Cardiac fibroblast (primary cell): ENCODE data around the gene ZNF217.
"Not testable (repeated sequence)": the region's sequence is repeated elsewhere in the genome, so short reads cannot be mapped to it uniquely, and the experiment has no call there.

Source experiments
- DNase-seq, 2 donors: peaks; one replicate each; pipeline versions ENCODE4 v3.0.0 to v3.0.0-alpha.2; 2010; ENCODE audit warnings: low read depth in 2 of 2
- H3K4me3 ChIP-seq, 2 donors: replicated peaks in 1 of 2; 1 replicate in 1 of 2; 2 replicates in 1 of 2; pipeline ENCODE4 v1.5.1; 2011; ENCODE audit warnings: low read depth in 2 of 2, low read length in 2 of 2, mild to moderate bottlenecking in 2 of 2, moderate library complexity in 1 of 2
- CTCF ChIP-seq: IDR thresholded peaks from one replicate; pipeline ENCODE4 v1.5.1; 2011; ENCODE audit warnings: low read depth, mild to moderate bottlenecking, low read length, inconsistent platforms

Gene ZNF217

DNA sequence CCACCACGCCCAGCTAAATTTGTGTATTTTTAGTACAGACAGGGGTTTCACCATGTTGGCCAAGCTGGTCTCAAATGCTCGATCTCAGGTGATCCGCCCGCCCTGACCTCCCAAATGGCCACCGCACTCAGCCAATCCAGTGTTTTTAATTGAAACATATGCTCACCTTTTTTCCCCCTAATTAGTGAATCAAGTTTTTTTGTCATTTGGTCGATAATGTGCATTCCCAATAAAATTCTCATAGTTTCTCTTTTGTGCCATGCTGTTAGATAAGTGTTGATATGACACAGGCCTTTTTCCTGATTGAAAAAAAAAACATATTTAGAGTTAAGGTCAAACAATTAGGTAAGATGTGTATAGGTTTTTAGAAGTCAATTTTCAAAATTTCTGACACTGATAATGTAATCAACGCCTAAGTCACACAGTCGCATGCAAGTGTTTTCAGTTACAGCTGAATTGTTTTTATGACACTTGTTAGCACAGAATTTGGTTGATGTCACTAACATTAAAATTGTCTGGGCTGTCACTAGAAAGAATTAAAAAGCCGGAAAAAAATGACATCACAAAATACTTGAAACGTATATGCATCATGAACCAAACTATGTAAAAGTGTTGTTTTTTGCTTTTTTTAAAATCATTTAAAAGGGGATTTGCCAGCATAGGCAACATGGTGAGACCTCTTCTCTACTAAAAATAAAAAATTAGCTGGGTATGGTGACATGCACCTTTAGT lies 21.9 kb downstream of the ZNF217 start:
- no peak for TF ChIP-seq CTCF
- H3K4me3 ChIP-seq: no peak overlapping the region
- no peak for DNase-seq

DNA sequence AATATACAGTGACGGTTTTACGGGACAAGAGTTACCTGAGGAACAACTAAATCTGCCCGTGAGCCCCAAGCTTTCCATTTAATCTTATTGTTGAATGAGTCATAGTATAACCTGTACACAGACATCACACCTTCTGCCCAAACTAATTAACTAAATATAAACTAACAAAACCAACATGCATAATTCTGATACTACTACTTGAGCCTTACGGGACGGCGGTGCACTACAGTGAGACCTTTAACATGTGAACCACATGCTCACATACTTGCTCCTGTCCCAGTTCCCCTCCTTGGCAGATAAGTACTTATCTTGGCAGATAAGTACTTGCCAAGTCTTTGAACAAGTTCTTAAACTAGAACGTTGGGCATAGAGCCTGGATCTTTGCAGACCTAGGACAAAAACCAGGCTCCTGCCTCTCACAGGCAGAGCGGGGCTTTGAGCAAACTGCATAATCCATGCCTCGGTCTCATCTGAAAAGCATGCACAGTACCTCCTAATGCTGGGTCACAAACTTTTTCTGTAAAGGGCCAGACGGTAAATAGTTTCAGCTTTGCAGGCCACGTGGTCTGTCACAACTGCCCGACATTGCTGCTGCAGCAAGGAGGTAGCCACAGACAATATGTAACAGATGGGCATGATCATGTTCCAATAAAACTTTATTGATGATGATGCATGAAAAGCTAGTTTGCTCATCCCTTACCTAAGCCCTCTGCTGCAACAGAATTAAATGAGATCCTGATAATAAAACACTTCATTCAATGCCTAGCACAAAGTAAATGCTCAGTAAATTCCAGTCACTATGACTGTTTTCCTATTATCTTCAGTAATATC lies 23.0 kb downstream of the ZNF217 start:
- DNase-seq: peak in 1 of 2 donors; percentile 65
- TF ChIP-seq CTCF: no peak
- H3K4me3 ChIP-seq: no peak overlapping the region

GRCh38 chr20:53569606-53570307 lies 23.9 kb downstream of the ZNF217 start:
- no peak for DNase-seq
- no peak for TF ChIP-seq CTCF
- no peak overlapping the region for H3K4me3 ChIP-seq

DNA sequence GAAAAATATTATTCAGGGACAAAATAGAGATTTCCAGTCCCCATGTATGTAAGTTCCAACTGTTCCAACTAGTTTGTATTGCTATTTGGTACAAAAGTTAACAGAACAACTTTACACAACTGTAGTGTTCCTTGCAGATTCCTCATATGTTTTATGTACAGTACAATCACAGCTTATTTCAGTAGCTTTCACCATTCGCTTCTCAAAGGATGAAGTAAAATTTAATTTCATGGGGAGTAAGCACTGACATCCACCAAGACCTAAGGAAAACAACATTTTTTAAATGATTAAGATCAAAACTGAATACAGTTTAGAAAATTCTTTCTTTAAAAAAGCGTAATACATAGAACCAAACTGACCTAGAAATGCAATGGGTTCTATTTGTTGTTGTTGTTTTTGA lies 24.6 kb downstream of the ZNF217 start:
- DNase-seq: no peak
- no peak for TF ChIP-seq CTCF
- no peak overlapping the region for H3K4me3 ChIP-seq

DNA sequence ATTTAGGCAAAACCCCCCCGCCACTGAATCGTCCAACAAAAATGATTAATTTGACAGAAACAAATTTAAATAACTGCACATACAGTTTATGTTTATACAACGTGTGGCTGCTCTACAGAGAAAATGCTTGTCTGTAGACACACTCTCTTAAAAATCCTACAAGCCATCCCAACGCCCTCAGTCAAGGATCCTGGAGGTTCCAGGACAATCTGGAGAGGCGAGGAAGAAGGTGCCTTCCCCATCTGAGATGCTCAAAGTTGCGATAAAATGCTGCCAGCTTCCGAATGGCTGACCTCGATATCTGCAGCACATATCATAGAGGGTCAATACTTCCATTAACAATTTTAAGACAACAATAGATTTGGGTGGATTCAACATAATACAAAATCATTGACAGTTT lies 25.3 kb downstream of the ZNF217 start:
- DNase-seq: no peak
- no peak for TF ChIP-seq CTCF
- H3K4me3 ChIP-seq: no peak overlapping the region

DNA sequence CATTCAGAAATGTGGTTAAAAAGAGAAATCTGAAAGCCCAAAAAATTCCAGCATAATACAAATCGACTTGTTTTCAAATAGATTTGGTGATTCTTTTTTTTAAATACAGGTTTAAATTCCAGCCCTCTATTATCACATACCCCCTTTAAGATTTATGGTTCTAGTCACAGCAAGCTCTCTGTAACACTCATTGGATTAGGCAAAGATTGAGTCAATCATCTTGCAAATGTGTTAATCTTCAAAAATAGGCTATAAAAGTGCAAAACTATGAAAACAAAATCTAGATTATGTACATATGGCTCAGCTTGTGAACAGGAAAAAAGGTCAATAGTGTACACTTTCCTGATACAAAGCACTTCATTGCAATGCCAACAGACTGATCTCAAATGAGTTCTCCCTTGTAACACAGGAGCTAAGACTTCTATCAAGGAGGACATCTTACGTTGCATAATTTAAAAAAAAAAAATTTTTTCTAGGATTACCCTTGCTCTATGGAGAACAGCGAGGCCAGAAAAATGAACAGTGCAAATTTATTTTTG lies 26.2 kb downstream of the ZNF217 start:
- H3K4me3 ChIP-seq: no peak overlapping the region
- no peak for TF ChIP-seq CTCF

GRCh38 chr20:53566623-53567022 lies 27.0 kb downstream of the ZNF217 start:
- DNase-seq, H3K4me3 ChIP-seq: not testable (repeated sequence)

More for the DNA sequence above, 26.2 kb downstream of the ZNF217 start:
- DNase-seq: no peak
